Gastroesophageal sphincter (tissue), 4 donors: ENCODE results near the gene CD300H. TPM values are rescaled to one million over a fixed set of nuclear protein-coding genes. Genes with fewer than 3 reads are reported as not detected.

Experiments
- ATAC-seq: fragments of 150-250 bp; one replicate; pipeline ENCODE4 v1.9.1; 2016; ENCODE audit warnings: mild to moderate bottlenecking, moderate library complexity
- H3K27ac ChIP-seq, 4 donors: fragments of 200-600 bp; sonication (generic) in 3 of 4; 1 replicate in 3 of 4; 2 replicates in 1 of 4; pipeline ENCODE4 v1.5.1; 2016 to 2019
- H3K27me3 ChIP-seq: fragments of 200-600 bp; sonication (generic); one replicate; pipeline ENCODE4 v1.5.1; 2019
- H3K36me3 ChIP-seq, 2 donors: fragments of 200-600 bp; sonication (generic); one replicate each; pipeline ENCODE4 v1.5.1; 2019; ENCODE audit warnings: control low read depth in 1 of 2
- H3K4me1 ChIP-seq, 3 donors: fragments of 200-600 bp; sonication (generic); 1 replicate in 2 of 3; 2 replicates in 1 of 3; pipeline ENCODE4 v1.5.1; 2016 to 2019; ENCODE audit warnings: control low read depth in 2 of 3
- H3K4me3 ChIP-seq, 2 donors: fragments of 200-600 bp; sonication (generic); one replicate each; pipeline ENCODE4 v1.5.1; 2019; ENCODE audit warnings: mild to moderate bottlenecking in 1 of 2, moderate library complexity in 1 of 2
- H3K9me3 ChIP-seq, 3 donors: fragments of 200-600 bp; sonication (generic); one replicate each; pipeline ENCODE4 v1.5.1; 2017 to 2019; ENCODE audit warnings: control low read depth in 2 of 3
- CTCF ChIP-seq, 4 experiments: fragments of 200-600 bp in 2 of 4; fragments of 450-650 bp in 2 of 4; sonication (generic) in 1 of 4; IDR thresholded peaks; one replicate each; pipeline ENCODE4 v1.5.1; 2017 to 2019; ENCODE audit warnings: antibody characterized with exemption in 4 of 4, mild to moderate bottlenecking in 2 of 4, moderate library complexity in 2 of 4
- EP300 ChIP-seq: sonication (generic); formaldehyde crosslinking; IDR thresholded peaks from one replicate; pipeline ENCODE4 v1.6.1; 2017; ENCODE audit warnings: antibody characterized with exemption, mild to moderate bottlenecking
- POLR2A ChIP-seq, 2 donors: fragments of 450-650 bp; IDR thresholded peaks; one replicate each; pipeline ENCODE4 v1.6.1; 2017; ENCODE audit warnings: antibody characterized with exemption in 2 of 2, mild to moderate bottlenecking in 2 of 2, moderate library complexity in 1 of 2
- POLR2AphosphoS5 ChIP-seq: sonication (generic); formaldehyde crosslinking; IDR thresholded peaks from one replicate; pipeline ENCODE4 v1.6.1; 2017; ENCODE audit warnings: antibody characterized with exemption
- WGBS, 2 donors: methylation state at CpG; one replicate each; pipeline ENCODE4 v1.1.5; 2018; ENCODE audit warnings: low coverage in 1 of 2; 5-methylcytosine and 5-hydroxymethylcytosine counted together
- total RNA-seq, 4 donors: library from RNA; depleted of rRNA; stranded (reverse); fragments of >200 nt; gene quantifications; one replicate each; pipeline ENCODE4 v1.1.0, GENCODE V29; 2016

CD300H gene
- total RNA-seq, 4 donors from 2014 or later: not detected

GRCh38 chr17:74607221-74607620 lies 39.9 kb upstream of the CD300H start:
- H3K9me3 ChIP-seq: no peaks in the 10 kb centered on the region
- TF ChIP-seq EP300 (no peak), POLR2A (IDR thresholded peaks at IDR 0.05) (no peak), POLR2AphosphoS5 (no peak), CTCF (IDR thresholded peaks at IDR 0.05) (no peak)
- no peaks in the 10 kb centered on the region for H3K36me3 ChIP-seq
- H3K27ac ChIP-seq: no peak overlapping the region
- WGBS, 2 donors: 62% methylated on average over 1 of the region's 1 CpG; no CpG with 5 or more reads in 1 of the 2 donors
- H3K27me3 ChIP-seq: peaks cover 5% of the 10 kb centered on the region
- no peak for ATAC-seq
- peaks cover 0 to 14% (median 10%) of the 10 kb centered on the region in 3 donors for H3K4me1 ChIP-seq
- H3K4me3 ChIP-seq: no peak overlapping the region

- H3K27me3 ChIP-seq: no peaks in the 10 kb centered on the region
- WGBS, 2 donors: 83 to 100% methylated on average over 1 to 4 of the region's 8 CpGs
- peaks cover 0 to 14% (median 10%) of the 10 kb centered on the region in 3 donors for H3K4me1 ChIP-seq
- no peak overlapping the region for H3K4me3 ChIP-seq
- no peak for TF ChIP-seq CTCF (IDR thresholded peaks at IDR 0.05)
- no peak for TF ChIP-seq POLR2A (IDR thresholded peaks at IDR 0.05)
- H3K27ac ChIP-seq: no peak overlapping the region
- no peaks in the 10 kb centered on the region for H3K36me3 ChIP-seq
- no peak for ATAC-seq
- no peaks in the 10 kb centered on the region for H3K9me3 ChIP-seq
Observed at GRCh38 chr17:74606050-74606449, 38.7 kb upstream of the CD300H start.

- TF ChIP-seq POLR2AphosphoS5: peak; percentile 48
- no peak for TF ChIP-seq POLR2A (IDR thresholded peaks at IDR 0.05)
- no peaks in the 10 kb centered on the region for H3K36me3 ChIP-seq
- ATAC-seq: peak; percentile 83
- peaks cover 0 to 14% (median 10%) of the 10 kb centered on the region in 3 donors for H3K4me1 ChIP-seq
- 13 to 21% methylated on average over 3 to 7 of the region's 10 CpGs for WGBS, 2 donors
- H3K4me3 ChIP-seq: no peak overlapping the region
- no peaks in the 10 kb centered on the region for H3K27me3 ChIP-seq
- no peaks in the 10 kb centered on the region for H3K9me3 ChIP-seq
- H3K27ac ChIP-seq: peak overlapping the region in 2 of 4 donors; percentile 47 to 51
Observed at GRCh38 chr17:74605361-74605760, 38.1 kb upstream of the CD300H start.

- no peak overlapping the region for H3K4me3 ChIP-seq
- H3K4me1 ChIP-seq: peaks cover 0 to 14% (median 10%) of the 10 kb centered on the region in 3 donors
- no peaks in the 10 kb centered on the region for H3K36me3 ChIP-seq
- H3K9me3 ChIP-seq: no peaks in the 10 kb centered on the region
- no peak for ATAC-seq
- TF ChIP-seq EP300: no peak
- TF ChIP-seq POLR2AphosphoS5: no peak
- no peak for TF ChIP-seq POLR2A (IDR thresholded peaks at IDR 0.05)
- no peak for TF ChIP-seq CTCF (IDR thresholded peaks at IDR 0.05)
- no peaks in the 10 kb centered on the region for H3K27me3 ChIP-seq
- H3K27ac ChIP-seq: peak overlapping the region in 2 of 4 donors; percentile 47 to 51
- WGBS, 2 donors: 0% methylated on average over 1 of the region's 10 CpGs; no CpG with 5 or more reads in 1 of the 2 donors
Observed at GRCh38 chr17:74604761-74605160, 37.5 kb upstream of the CD300H start.

- H3K36me3 ChIP-seq: no peaks in the 10 kb centered on the region
- ATAC-seq: no peak
- H3K27ac ChIP-seq: no peak overlapping the region
- WGBS, 2 donors: no CpG with 5 or more reads among the region's 6 CpGs
- H3K9me3 ChIP-seq: no peaks in the 10 kb centered on the region
- peaks cover 3% of the 10 kb centered on the region for H3K27me3 ChIP-seq
- TF ChIP-seq POLR2A (IDR thresholded peaks at IDR 0.05) (no peak), POLR2AphosphoS5 (no peak), CTCF (IDR thresholded peaks at IDR 0.05) (no peak), EP300 (no peak)
- peaks cover 0 to 14% (median 10%) of the 10 kb centered on the region in 3 donors for H3K4me1 ChIP-seq
- no peak overlapping the region for H3K4me3 ChIP-seq
Observed at GRCh38 chr17:74604200-74604599, 36.9 kb upstream of the CD300H start.
